Measurements from ENCODE around the gene CLDN6.

CLDN6 gene

GRCh38 chr16:3027983-3028715 lies 10.2 kb upstream of the CLDN6 start:
- no peak for DNase-seq (ENCODE audit: low read depth)

- DNase-seq (ENCODE audit: low read depth): no peak
Observed at GRCh38 chr16:3027489-3027795, 9.5 kb upstream of the CLDN6 start.

GRCh38 chr16:3026609-3027488 lies 8.9 kb upstream of the CLDN6 start:
- DNase-seq (ENCODE audit: low read depth): no peak

- no peak for DNase-seq (ENCODE audit: low read depth)
Observed at GRCh38 chr16:3026003-3026378, 8.0 kb upstream of the CLDN6 start.

GRCh38 chr16:3025032-3026002 lies 7.3 kb upstream of the CLDN6 start:
- no peak for DNase-seq (ENCODE audit: low read depth)

- DNase-seq (ENCODE audit: low read depth): peak; percentile 89
Observed at GRCh38 chr16:3023669-3024478, 5.9 kb upstream of the CLDN6 start, which contains the start of the genes HCFC1R1 and THOC6. TSS of gene HCFC1R1 (minus strand) at chr16:3023942. CDS start at chr16:3023941, 1 bp downstream. TSS of gene THOC6 (plus strand) at chr16:3024035. CDS start at chr16:3024327, 292 bp downstream.

- peak; percentile 72 for DNase-seq (ENCODE audit: low read depth)
Observed at GRCh38 chr16:3023415-3023668, 5.4 kb upstream of the CLDN6 start.

- DNase-seq (ENCODE audit: low read depth): peak; percentile 49
Observed at GRCh38 chr16:3022684-3023414, 4.9 kb upstream of the CLDN6 start.

- DNase-seq (ENCODE audit: low read depth): peak; percentile 79
Observed at GRCh38 chr16:3022208-3022683, 4.3 kb upstream of the CLDN6 start.

- peak; percentile 81 for DNase-seq (ENCODE audit: low read depth)
Observed at GRCh38 chr16:3021449-3022207, 3.6 kb upstream of the CLDN6 start.

- peak; percentile 78 for DNase-seq (ENCODE audit: low read depth)
Observed at GRCh38 chr16:3020604-3021448, 2.8 kb upstream of the CLDN6 start.

- DNase-seq (ENCODE audit: low read depth): no peak
Observed at GRCh38 chr16:3020247-3020603, 2.2 kb upstream of the CLDN6 start, which contains the start of gene TNFRSF12A. TSS of gene TNFRSF12A (plus strand) at chr16:3020368. CDS start at chr16:3020398, 30 bp downstream.

GRCh38 chr16:3019594-3020246 lies 1.7 kb upstream of the CLDN6 start:
- DNase-seq (ENCODE audit: low read depth): no peak

- DNase-seq (ENCODE audit: low read depth): no peak
Observed at GRCh38 chr16:3017344-3017743, 639 bp downstream of the CLDN6 start.

- DNase-seq (ENCODE audit: low read depth): no peak
Observed at GRCh38 chr16:3015865-3016521, 2.0 kb downstream of the CLDN6 start.

- no peak for DNase-seq (ENCODE audit: low read depth)
Observed at GRCh38 chr16:3014971-3015370, 3.0 kb downstream of the CLDN6 start.

- no peak for DNase-seq (ENCODE audit: low read depth)
Observed at GRCh38 chr16:3013998-3014690, 3.8 kb downstream of the CLDN6 start.
